HG03469 (cell line): ENCODE data around the gene FAM216B.
"Not testable (repeated sequence)": the region's sequence is repeated elsewhere in the genome, so short reads cannot be mapped to it uniquely, and the experiment has no call there.

Experiments used
- ATAC-seq: cut with Tn5 transposase; IDR thresholded peaks from one replicate; pipeline ENCODE4 v1.9.1; 2021; ENCODE audit warnings: mild to moderate bottlenecking, moderate library complexity, moderate number of reproducible peaks; ENCODE audit not compliant: unreplicated experiment

Gene FAM216B

DNA sequence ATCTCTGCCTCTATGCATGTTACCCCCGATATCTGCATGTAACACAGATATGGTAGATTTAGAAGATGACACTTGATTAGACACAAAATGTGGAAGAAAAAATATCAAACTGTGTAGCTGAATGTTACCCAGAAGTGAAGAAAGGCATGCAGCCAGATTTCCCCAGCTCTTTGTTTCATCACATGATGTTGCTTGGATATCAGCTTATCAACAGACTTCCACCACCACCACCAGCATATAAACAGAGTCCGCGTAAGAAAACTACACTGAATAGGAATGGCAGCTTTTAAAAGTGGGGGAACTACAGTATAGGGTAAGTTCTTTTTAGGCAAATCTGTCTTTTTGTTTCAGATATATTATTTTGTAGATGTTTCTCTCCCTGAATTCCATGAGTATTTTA is at the start of gene FAM216B:
Gene FAM216B, plus strand, starts transcription at position 233 of the 400 bp plus-strand sequence. CDS start 2,484 bp downstream, outside the sequence.
- no peak for ATAC-seq

DNA sequence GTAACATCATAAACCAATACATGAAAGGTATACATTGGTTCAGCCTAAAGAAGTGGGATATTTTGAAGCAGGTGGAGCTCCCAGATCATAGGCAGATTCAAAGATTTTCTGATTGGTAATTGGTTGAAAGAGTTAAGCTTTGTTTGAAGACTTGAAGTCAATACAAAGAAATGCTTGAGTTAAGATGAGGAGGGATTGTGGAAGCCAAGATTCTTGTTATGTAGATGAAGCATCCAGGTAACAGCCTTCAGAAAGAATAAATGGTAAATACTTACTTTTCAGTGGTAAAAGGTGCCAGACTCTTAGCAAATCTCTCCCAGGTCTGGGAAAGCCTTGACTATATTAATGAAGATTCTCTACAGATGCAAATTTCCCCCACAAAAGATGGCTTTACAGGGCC is 49.3 kb upstream of the FAM216B start:
- ATAC-seq = no peak

DNA sequence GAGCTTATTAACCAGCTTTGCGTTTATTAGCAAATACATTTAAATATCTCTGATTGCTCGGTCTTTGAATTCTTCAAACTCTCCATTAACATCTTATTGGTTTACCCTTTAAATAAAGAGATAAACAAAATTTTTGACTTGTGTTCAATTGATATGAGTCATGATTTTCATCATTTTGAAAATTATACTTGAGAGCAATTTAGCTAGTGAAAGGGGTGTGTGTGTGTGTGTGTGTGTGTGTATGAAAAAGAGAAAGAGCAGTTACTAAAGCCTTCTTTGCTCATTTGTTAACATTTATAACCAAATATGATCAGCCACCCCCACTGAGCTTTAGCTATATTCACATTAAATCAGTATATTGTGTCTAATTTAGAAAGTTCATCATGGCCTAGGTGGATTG is 48.3 kb upstream of the FAM216B start:
- ATAC-seq = no peak

DNA sequence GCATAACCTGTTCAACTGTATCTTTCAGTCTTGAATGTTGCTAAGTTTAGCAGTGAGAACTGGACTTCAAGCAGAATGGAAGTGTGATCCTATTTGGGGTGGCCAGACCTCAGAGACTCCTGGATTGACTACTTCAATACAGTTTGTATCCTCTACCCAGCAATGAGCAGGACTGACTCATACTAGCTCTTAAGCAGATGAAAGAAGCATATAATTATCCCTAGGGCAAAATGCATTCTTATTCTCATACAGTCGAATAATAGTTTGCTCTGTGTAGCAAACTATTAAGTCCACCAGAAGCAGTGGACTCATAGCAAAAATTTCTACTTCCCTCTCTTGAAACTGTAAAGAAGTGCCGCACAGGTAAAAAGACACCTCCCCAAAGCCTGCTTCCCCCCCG is 46.4 kb upstream of the FAM216B start:
- ATAC-seq = no peak

DNA sequence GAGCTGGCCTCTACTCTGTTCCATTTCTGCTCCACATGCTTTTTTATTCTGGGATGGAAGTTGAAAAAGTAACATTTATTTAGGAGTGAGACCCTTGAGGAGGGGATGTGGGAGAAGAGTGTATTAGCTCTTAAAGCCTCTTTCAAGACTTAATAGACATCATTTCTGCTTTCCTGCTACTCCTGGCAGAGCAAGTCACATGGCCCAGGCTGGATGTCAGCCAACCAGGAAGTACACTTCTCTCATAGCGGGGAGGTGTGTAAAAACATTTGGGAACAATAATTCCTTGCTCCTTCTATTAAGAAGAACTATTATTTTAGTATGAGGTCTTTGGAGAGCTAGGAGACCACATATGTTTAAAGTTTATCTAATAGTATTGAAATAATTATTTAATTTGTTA is 40.6 kb upstream of the FAM216B start:
- ATAC-seq = no peak

DNA sequence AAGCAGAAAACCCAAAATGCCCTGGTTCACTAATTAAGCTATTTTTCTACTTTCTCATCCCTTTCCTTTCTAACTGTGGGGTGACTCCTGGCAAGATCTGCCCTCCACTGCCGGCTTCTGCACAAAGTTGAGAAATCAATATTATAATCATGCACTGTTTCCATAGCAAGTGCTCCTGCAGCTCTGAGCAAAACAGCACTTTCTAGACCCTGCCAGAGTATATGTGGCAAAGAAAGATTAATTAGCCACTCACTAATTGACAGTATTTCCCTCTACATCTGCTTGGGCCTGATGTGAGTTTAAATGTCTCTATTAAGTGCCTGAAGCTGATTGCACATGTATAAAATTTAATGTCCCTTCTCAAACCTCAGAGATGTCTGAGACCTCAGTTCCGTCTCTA is 39.5 kb upstream of the FAM216B start:
- no peak for ATAC-seq

DNA sequence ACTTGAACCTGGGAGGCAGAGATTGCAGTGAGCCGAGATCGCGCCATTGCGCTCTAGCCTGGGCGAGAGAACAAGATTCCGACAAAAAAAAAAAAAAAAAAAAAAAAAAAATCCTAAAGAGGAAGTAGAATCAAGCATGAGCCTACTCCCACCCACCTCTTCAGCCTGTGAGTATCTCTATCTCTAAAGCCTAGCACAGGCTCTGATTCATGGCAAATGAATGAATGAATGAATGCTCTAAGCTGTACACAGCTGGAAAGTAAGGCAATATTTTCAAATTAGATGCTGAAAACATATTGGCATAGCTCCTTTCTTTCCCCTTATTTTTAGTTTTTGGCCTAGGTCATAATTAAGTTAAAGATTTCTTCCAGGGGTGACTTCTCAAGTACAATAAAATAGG is 35.7 kb upstream of the FAM216B start:
- ATAC-seq = no peak

DNA sequence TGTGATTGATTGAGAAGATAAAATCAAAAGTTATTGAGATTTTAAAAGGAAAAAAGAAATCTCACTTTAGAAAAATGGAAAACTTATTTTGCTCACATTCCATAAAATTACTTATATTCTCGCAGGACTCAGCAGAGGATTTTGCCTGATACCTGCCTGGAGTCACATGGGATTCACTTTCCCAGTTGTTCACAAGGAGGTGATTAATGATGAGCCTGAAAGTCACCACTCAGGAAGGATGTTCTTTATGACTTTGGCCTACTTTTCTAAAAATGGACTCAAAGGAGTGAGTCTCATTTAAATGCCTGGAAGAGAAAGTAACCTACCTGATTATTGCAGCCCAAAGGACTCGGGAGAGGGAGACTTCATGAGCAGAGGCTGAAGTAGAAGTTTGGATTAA is 34.5 kb upstream of the FAM216B start:
- no peak for ATAC-seq

DNA sequence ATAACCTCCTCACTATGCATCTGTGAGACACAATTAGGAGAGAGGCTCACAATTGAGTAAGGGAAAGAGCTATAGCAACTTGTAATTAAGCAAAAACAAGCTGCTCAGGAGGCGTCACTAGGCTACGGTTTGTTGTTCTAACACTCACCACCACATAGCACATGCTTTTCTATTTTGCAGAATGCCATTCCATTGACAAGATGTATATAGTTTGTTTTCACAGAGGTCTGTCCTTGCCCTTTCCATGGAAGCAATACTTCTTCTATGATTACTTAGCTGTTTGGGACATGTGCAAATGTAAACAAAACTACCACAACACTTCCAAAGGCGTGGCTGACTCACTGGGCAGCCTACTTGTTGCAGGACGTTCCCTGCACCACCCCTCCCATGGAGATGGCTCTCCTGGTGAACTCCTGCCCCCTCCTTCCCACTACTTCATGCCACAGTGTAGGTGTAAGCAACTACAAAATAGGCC is 33.9 kb upstream of the FAM216B start:
- no peak for ATAC-seq

DNA sequence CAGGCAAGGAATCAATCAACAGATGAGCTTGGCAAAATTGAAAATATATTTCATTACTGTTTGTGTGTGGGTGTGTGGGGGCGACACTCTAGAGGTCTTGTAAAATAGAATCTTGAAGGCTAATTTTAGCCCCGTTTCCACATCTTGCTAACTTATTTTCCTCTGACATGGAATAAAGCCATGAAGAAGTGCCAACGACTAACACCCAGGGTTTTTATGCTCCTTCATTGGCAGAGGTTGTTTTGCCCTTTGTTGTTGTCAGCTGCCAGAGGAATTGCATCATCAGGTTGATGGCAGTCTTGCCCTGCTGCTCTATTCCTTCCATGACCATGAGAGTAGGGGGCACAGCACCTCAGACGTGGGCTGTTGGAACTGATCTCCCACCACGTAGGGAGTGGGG is 30.6 kb upstream of the FAM216B start:
- no peak for ATAC-seq

DNA sequence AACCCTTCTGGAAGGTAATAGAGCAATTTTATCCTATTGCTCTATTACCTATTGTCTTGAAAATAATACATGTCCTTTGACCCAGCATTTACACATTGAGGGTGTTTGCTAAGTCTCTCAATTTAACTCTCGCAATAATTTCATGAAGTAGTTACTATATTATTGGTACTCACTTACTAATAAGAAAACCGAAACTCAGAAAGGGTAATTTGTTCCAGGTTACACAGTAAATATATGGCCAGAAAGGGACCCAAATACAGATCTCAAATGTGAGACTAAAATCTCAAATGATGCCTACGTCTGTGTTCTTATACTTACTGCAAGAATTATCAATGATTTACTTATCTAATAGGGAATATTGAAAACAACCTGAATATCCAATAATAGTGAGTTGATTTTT is 29.7 kb upstream of the FAM216B start:
- peak; percentile 81 for ATAC-seq

DNA sequence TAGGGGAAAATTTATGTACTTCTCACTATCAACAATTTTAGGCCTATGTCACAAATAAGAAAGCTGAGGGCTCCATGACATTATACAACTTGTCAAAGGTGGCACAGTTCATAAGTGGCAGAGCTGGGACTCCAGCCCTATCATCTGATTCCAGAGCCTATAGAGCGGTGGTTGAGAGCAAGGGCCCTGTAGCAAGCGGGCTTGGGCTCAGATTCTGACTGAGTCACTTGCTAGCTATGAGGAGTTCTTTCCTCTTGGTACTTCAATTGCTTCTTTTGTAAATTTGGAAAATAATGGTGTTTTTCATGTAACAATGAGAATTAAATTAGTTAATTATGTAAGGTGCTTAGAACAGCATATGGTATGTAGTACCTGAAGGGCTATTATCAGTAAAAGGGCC is 28.7 kb upstream of the FAM216B start:
- ATAC-seq = no peak

DNA sequence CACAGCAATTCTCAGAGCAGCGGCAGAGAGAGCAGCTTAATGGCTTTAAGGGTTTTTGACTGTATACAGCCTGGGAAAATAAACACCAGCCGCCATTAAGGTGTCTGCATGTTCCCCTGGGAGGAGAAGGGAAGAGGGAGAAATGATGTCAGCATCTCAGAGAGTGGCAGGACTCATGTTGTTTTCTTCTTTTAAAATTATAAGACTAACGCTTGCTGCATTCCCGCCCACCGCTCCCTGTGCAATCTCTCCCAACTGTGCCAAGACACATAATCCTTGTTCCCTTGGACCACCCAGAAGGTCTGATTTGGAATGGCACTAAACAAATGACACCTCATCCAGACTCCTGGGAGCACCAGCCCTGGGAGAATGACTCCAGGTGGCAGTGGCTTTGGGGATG is 27.7 kb upstream of the FAM216B start:
- ATAC-seq = no peak

DNA sequence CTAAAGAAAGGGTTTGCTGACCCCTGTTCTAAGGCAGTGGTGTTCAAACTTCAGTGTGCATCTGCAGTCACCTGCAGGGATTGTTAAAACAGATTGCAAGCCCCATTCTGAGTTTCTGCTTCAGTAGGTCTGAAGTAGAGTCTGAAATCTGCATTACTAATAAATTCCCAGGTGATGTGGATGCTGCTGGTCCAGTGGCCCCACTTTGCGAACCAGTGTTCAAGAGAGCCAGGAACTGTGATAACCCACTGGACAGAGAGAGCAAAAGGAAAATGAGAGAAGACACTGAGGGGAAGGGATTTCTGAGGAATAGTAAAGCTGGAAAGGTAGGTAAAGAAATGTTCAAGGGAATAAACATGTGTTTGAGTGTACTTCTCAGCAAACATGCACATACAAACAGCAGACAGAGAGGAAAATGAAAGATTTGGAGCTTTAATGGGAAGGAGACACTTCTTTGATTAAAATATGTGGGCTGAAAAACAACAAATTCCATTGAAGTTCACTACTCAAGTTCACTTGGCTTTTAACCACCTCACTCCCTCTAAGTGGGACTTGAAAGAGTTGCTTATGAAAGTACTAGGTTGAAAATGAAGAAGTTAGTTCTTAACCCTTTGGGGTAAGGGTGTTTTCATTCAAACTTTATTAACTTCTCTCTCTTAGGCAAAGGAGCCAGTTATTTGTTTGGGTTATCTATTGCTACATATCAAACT is 26.4 kb upstream of the FAM216B start:
- no peak for ATAC-seq

DNA sequence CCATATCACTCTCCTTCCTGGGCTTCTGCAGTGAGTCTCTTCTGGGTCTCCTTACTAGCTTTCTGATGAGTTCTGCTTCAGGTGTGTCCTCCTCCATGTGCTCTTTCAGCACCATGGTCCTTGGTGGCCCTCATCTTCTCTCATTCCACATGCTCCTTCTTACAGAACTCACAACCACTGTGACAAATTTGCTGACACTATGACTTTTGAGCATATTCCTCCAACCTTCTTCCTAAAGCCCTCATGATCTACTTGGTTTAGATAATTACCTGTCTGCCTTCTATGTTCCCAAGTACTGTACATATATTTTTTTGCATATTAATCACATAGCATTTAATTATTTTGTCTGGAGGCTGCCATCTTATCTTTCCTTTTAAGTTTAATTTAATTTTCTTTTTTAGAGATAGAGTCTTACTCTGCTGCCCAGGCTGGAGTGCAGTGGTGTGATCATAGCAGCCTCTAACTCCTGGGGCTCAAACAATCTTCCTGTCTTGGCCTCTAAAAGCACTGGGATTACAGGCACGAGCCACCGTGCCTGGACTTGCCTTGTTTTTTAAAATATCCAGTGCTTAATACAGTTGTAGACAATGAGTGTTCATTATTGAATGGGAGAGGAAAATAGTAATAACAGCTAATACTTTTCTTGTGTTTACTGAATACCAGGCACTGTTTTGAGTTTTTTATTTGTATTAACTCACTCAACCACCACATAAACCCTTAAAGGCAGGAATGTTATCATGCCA is 23.5 kb upstream of the FAM216B start:
- ATAC-seq = no peak

DNA sequence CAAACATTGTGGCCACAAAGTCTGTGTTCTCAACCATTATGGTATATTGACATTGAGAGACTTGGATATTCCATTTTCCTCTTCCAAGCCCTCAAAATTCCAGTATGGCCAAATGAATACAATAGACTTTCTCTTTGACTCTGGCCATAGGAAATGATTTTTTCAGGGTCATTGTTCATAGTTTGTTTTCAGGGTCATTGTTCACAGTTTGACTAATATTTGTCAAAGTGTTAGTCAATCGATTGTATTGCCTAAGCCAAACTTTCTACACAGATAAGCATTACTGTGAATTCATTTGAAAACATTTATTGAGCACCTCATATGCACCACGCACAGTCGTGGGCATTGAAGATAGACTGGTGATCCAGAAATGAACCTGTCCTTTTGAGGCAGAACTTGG is 22.9 kb upstream of the FAM216B start:
- no peak for ATAC-seq

DNA sequence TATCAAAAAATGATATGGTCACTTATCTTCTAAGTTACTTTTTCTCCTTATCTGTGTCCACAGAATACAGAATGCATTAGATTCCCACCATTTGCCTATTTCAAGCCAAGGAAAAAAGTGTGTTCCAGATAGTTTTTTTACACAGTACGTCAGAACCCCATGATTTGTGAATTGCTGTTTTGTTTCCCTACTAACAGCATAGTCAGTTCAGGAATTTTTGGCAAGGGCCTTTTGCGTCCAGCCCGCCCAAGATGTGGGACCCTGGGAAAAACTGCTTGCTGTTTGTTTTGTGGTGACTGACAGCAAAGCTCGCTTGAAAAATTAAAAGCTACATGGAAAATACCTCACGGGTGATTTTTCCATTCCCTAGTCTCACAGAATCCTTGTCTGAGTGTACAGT is 20.4 kb upstream of the FAM216B start:
- no peak for ATAC-seq

DNA sequence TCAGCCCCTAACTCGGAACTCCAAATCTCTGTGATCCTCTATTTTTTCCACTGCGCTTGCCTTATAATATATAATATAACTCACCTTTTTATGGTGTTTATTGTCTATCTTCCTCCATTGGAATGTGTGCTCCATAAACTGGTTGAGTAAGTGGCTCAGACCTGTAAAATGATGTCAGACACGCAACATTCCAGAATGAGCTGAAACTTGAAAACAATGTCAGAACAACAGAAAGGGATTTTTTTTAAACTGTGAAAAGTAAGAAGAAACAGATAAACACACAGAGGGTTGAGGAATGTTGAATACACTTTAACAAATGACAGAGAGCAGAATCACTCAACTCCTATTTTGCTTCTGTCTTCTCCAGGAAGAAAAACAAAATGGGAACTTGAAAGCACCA is 19.1 kb upstream of the FAM216B start:
- no peak for ATAC-seq

DNA sequence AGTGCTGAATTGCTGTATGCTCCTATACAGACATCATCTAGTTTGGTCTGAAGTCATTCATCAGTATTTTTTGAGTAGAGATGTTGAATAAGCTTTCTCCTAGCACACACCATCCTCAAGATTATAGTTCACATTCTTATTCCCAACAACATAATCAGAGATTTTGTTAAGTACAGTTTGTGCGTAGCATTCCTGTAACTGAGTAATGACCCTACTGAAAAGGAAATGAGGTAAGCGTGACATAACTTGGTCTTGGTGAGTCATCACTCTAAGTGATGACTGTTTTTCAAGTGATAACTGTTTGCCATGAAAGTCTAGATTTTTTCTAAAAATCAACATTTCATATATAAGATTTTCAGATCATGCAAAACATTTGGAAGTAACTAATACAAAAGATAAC is 18.5 kb upstream of the FAM216B start:
- ATAC-seq = no peak

DNA sequence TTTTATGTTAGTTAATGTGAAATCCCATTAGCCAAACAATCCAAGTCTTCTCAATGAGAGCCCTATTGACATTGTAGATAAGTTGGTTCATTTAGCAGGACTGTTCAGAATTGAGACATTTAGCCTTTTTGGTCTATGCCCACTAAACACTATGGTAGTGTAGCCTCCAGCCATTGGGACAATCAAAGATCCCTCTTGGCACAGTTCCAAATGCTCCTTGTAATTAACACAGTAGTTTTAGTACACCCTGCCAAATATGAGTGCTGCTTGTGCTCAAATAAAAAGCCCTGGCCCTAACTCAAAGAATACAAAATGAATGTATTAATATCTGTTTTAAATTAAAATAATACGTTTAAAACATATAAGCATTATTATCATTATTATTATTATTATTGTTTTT is 15.4 kb upstream of the FAM216B start:
- ATAC-seq = no peak

DNA sequence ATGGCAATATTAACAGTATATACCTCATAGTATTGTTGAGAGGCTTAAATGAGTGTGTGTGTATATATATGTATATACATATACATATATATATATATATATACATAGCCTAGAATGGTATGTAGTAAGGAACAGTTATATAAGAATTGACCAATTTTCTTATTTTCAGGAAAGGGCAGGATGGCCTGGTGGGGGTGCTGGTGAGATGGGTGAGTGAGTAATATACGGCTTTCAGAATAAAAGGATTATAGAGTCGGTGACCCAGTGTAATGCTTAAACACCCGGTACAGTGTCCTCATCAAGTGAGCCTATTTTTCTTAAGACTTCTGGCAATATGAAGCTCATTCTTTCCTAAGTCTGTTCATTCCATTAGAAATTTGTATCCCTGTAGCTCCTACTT is 11.7 kb upstream of the FAM216B start:
- no peak for ATAC-seq

DNA sequence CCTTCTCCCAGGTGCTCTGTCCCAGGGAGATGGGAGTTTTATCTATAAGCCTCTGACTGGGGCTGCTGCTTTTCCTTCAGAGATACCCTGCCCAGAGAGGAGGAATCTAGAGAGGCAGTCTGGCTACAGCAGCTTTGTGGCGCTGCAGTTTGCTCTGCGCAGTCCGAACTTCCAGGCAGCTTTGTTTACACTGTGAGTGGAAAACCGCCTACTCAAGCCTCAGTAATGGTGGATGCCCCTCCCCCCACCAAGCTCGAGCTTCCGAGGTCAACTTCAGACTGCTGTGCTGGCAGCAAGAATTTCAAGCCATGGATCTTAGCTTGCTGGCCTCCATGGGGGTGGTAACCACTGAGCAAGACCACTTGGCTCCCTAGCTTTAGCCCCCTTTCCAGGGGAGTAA is 4.8 kb upstream of the FAM216B start:
- not testable (repeated sequence) for ATAC-seq
